HT-29 (cell line): ENCODE measurements around the gene MRPL12. TPM values are rescaled to one million over a fixed set of nuclear protein-coding genes. Genes with fewer than 3 reads are reported as not detected.

Experiments used
- DNase-seq: peaks from one replicate; pipeline ENCODE4 v3.0.0-alpha.2; 2015; ENCODE audit warnings: low spot score
- total RNA-seq: library from RNA; depleted of rRNA; stranded (reverse); fragments of >200 nt; shearing (Covaris generic); gene quantifications from 2 replicates; pipeline ENCODE4 v1.2.3, GENCODE V29; 2014

Gene MRPL12
- total RNA-seq, 1 experiment from 2014 or later = 88.4 TPM

DNA sequence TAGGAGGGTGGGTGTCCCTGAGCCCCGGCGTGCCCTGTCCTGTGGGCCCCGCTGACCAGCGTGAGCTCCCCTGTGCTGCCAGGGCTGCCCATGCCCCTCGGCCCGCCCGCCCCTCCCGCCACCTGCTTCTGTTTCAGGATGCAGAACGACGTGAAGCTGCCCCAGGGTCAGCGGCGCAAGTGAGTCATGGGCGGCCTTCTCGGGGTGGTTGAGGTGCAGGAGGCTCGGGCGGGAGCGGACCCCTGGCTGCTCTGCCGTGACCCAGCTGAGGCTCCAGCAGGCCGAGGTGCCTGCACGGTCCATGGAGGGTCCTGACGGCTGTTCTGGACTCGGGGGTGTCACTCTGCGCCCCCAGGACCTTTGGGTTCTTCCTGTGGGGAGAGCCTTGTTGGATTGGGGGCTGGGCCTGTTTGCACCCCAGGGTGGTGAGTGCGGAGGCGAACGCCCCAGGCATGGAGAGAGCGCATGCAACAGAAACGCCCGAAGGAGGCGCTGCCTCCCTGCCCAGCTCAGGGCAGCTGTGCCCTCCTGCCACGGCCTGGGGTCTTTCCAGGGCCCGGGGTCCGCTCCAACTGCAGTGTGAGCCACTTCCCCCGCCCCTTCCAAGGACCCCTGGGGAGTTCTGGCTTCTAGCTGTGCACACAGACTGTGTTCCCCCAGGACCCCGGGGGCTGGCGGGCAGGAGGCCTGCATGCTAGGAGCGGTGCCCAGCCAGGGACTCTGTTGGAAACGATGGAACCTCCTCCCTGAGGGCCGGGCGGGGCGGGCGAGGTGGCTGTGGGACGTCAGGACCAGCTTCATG lies 12.9 kb downstream of the MRPL12 start:
- DNase-seq = no peak

GRCh38 chr17:81716674-81716996 lies 13.5 kb downstream of the MRPL12 start:
- no peak for DNase-seq

DNA sequence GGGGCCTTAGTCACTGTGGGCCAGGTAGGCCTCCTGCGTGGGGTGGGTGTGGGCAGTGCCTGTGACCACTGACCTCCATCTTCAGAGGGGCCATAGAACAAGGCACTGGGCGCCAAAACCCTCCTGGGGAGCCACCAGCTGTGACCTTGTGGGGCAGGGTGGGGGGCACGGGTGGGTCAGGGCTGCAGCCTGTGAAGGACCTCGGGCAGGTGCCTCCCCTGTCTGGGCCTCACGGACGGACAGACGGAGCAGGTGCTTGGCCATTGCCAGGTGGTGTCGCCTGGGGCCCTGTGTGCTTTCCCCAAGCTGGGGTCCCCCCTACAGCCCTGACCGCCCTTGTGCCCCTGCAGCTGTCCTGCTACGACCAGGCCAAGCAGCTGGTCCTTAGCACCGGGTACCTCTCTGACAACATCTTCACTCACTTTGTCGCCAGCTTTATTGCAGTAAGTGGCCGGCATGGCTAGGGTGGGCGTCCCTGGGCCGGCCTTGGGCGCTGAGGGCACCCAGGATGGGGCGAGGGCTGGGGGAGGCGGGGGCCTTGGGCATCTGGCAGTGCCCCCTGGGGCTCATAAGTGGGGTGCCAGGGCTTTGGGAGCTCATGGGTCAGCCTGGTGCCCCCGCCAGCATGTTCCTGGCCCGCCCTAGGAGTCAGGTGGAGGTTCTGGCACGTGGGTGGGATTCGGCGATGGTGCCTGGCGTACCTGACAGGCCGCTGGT lies 14.0 kb downstream of the MRPL12 start:
- DNase-seq = no peak

- DNase-seq = no peak
Observed at GRCh38 chr17:81717766-81718089, 14.6 kb downstream of the MRPL12 start.

- no peak for DNase-seq
Observed at GRCh38 chr17:81719410-81720266, 16.5 kb downstream of the MRPL12 start.

GRCh38 chr17:81720267-81721071 lies 17.3 kb downstream of the MRPL12 start:
- DNase-seq = no peak

- DNase-seq = peak; percentile 95
Observed at GRCh38 chr17:81722184-81723120, 19.3 kb downstream of the MRPL12 start.

GRCh38 chr17:81723651-81724209 lies 20.6 kb downstream of the MRPL12 start:
- DNase-seq = no peak

- DNase-seq = no peak
Observed at GRCh38 chr17:81725439-81725838, 22.3 kb downstream of the MRPL12 start.

DNA sequence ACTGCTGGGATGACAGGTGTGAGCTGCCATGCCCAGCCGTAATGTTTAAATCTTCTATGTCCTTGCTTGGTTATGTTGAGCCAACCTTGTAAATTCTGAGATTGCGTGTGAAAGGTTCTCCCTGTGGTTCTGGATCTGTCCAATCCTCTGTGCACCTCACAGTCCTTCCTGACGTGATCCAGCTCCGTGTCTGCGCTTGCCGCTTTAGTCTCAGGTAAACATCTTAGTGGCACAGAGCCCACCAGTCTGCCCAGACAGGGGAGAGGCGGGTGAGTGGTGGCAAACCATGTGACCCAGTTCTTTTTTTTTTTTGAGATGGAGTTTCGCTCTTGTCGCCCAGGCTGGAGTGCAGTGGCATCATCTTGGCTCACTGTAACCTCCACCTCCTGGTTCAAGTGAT lies 22.8 kb downstream of the MRPL12 start:
- no peak for DNase-seq

GRCh38 chr17:81727324-81728031 lies 24.3 kb downstream of the MRPL12 start:
- DNase-seq = peak; percentile 51

- DNase-seq = peak; percentile 95
Observed at GRCh38 chr17:81733507-81734404, 30.6 kb downstream of the MRPL12 start.

DNA sequence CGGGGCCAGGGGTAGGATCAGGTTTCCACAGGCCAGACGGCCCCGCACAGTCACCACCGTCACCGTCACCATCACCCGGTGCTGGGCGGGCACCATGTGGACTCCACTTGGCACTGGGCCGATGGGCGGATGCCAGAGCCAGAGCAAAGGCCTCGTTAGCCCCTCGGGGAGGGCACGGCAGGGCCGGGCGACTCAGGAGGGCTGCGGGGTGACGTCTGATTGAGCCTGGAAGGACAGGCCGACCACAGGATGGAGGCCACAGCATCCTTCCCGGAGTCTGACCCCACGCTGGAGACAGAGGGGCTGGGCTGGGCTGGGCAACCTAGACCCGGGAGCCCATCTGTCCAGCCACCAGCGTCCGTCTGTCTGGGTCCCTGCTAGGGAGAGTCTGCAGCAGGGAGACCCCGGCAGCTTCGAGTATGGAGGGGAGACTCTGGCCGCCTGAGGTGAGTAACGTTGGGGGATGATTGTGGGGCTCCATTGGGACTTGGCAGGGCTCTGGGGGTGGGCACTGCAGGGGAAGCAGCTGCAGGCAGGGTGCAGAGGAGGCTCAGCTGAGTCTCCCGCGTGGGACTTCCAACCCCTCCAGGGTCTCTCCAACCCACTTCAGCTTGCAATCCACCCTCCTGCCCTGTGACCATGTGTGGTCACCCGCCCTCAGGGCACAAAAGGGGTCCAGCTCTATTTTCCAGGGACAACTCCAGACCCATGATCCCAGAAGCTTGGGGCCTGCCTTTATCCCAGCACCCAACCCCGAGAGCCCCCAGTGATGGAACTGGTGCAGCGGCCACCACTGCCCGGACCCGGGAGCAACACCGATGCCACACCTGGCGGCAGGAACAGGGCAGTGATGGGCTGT lies 31.5 kb downstream of the MRPL12 start:
- peak; percentile 90 for DNase-seq

DNA sequence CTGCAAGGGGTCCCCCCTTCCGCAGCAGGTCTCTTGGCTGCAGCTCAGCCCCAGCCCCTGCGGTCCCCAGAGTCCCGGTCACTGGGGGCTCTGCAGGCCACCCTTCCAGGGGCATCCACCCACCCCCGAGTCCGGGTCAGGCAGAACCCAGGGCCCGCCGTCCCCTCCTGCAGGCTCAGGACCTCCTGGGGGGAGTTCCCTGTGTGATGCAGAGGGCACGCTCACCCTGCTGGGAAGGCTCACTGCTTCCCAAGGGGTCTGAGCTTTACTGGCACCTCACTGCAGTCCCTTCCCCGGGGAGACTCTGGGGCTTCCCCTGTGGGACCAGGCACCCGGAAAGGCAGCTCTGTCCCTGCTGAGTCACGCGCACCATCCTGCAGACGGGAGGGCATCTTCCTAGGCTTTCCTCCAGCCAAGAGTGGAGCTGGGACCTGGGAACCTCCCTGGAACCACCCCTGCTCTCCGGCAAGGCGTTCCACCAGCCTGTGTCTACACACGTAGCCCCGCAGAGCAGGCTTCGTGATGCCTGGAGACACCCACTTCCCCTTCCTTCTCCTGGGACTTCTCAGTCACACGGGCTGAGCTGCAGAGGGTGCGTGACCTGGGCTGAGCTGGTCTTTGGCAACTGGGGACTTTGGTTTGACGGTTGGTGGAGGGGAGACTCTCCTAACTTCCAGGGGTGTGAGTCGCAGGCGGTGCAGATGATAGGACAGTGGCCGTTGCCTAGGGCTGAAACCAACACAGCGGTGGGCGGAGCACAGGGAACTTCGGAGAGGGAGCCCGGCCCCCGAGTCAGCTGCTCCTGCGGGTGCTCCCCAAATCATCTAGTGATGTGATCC lies 32.3 kb downstream of the MRPL12 start:
- peak; percentile 91 for DNase-seq

GRCh38 chr17:81737947-81738800 lies 35.0 kb downstream of the MRPL12 start:
- no peak for DNase-seq
